HG02943 (cell line): ENCODE data around the gene B4GALNT2.
"Not testable (repeated sequence)": the region's sequence is repeated elsewhere in the genome, so short reads cannot be mapped to it uniquely, and the experiment has no call there.

Source experiments
- ATAC-seq: cut with Tn5 transposase; IDR thresholded peaks from one replicate; pipeline ENCODE4 v1.9.1; 2021; ENCODE audit warnings: mild to moderate bottlenecking, low read depth, moderate library complexity; ENCODE audit not compliant: unreplicated experiment

B4GALNT2 gene

GRCh38 chr17:49170711-49171110 is 38.1 kb downstream of the B4GALNT2 start:
- ATAC-seq: not testable (repeated sequence)

DNA sequence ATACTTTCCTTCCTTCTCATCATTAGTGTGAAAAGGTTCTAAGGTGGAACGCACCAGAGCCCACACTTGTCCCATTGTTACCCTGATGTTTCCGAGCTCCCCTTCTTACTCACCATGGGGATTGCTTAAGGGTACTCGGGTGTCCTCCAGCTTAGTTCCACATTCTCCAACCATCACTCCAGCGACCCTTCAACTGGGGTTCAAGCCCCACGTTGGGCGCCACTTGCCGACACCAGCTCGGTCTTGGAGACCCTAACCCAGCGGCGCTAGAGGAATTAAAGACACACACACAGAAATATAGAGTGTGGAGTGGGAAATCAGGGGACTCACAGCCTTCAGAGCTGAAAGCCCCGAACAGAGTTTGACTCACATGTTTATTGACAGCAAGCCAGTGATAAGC is 43.4 kb downstream of the B4GALNT2 start:
- not testable (repeated sequence) for ATAC-seq

DNA sequence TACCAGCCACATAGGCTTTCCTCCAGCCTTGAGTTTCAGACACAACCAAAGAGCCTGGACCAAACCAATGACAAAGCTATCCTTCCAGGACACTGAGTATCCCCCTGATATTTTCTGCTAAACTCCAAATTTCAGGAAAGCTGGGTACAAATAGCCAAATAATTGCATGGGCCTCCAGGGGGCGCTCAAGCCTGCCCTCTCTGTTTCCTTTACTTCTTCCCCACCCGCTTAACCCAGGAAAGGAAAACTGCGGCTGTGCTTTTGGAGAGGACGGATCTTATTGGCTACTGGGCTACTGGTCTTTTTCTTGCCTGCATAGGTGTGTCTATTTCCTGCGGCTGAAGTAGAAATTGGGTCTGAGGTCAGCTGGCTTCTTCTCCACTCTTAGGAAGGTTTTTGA is 47.7 kb downstream of the B4GALNT2 start:
- no peak for ATAC-seq

DNA sequence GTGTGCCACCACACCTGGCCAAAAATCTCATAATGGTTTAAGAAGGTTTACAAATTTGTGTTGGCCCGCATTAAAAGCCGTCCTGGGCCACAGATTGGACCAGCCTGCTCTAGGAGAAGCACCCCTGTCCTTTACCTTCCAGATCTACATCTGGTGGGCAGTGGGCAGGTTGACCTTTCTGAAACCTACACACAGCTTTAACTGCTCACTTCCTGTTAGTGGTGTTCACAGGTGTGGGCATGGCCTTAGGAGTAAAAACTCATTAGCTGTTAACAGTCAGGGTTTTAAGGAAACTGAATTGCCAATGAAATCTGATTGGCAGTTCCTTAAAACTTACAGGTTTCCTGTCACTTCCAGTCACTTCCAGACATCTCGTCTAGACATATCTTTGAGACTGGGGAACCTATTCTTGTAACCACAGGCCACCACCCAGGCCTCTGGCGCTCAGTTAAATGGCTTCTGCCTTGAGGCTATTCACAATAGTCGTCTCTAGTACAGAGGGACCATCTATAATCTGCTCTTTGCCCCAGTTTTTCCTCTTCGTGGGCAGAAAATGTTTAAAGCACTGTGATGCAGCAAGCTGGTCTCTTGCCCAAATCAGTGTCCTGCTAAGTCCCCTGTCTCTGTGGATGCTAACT is 48.5 kb downstream of the B4GALNT2 start:
- ATAC-seq: no peak

- ATAC-seq: no peak
These were observed 50.8 kb downstream of the B4GALNT2 start for GRCh38 chr17:49183341-49183740.

DNA sequence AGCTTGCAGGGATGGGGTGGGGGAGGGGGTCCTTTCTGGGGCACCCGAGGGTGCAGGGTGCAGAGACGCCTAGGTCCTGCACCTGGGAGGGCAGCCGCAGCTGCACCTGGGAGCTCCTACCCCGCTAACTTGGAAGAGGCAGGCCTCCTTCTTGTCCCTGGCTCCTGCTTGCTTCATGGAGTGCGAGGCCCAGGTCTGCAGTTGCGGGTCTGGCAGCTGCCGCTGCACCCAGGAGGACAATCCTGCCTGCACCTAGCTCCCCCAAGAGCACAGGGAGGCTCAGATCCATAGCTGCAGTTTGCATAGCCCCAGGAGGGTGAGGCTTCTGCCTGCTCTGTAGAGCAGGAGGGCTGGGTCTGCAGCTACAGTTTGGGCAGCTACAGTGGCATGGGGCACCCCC is 51.2 kb downstream of the B4GALNT2 start:
- ATAC-seq: no peak

DNA sequence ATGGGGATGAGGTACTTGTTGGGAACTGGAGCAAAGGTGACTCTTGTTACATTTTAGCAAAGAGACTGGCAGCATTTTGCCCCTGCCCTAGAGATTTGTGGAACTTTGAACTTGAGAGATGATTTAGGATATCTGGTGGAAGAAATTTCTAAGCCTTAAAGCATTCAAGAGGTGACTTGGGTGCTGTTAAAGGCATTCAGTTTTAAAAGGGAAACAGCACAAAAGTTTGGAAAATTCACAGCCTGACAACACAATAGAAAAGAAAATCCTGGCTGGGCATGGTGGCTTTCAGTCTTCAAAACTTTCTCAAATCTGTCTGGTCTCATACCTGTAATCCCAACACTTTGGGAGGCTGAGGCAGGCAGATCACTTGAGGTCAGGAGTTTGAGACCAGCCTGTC is 52.0 kb downstream of the B4GALNT2 start:
- ATAC-seq: not testable (repeated sequence)

GRCh38 chr17:49185381-49185780 is 52.8 kb downstream of the B4GALNT2 start:
- not testable (repeated sequence) for ATAC-seq

GRCh38 chr17:49187301-49187700 is 54.7 kb downstream of the B4GALNT2 start:
- ATAC-seq: no peak

DNA sequence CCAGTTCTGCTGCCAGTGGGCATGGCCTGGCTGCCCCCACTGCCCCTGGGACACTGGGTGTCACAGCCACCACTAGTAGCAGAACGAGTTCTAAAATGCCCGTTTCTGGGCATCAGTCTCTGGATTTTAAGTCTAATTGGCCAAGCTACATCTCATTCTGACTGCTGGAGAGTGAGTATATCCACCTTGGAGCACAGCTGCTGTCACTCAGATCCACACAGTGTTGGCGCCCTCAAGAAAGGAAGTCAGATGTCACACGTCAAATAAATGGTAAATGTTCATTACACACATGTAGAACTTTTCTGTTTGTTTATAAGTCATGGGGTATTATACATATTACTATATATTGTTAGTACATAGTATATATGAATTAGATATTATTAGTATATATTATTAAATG is 58.4 kb downstream of the B4GALNT2 start:
- ATAC-seq: no peak

- peak; percentile 11 for ATAC-seq
These were observed 58.9 kb downstream of the B4GALNT2 start for GRCh38 chr17:49191409-49191916.

GRCh38 chr17:49191917-49192741 is 59.6 kb downstream of the B4GALNT2 start:
- ATAC-seq: peak; percentile 55

DNA sequence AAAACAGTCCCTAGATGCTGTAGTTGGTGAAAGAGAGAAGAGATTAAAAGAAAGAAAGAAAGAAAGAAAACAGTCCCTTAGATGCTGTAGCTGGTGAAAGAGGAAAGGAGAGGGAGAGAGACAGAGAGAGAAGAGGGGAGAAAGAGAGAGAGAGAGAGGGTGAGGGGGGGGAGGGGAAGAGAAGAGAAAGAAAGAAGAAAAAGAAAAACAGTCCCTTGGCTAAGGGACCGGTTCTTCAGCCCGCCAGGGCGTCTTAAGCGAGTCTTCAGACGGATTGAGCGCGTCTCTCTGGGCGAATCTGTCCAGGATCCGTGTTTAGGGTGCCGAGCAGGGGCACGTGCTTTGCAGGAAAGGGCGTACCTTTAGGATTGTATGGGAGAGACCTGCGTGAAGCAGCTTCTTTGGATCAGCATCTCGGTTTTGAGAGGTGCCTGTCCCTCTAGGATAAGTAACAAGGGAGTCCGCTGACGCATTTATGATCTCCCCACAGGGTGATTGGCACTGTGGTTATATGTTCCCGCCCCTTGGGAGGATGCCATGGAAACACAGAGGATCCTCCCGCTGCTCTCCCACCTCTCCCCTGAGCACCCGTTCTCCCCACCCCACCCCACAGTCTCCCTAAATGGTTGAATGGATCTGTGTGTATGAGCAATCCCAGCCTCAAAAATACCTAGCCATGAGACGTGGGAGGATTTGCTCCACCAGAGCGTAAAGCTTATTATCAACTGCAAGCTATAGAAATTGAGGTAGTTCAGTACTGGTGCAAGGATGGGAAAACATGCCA is 61.1 kb downstream of the B4GALNT2 start:
- no peak for ATAC-seq

- no peak for ATAC-seq
These were observed 61.7 kb downstream of the B4GALNT2 start for GRCh38 chr17:49194297-49194607.

DNA sequence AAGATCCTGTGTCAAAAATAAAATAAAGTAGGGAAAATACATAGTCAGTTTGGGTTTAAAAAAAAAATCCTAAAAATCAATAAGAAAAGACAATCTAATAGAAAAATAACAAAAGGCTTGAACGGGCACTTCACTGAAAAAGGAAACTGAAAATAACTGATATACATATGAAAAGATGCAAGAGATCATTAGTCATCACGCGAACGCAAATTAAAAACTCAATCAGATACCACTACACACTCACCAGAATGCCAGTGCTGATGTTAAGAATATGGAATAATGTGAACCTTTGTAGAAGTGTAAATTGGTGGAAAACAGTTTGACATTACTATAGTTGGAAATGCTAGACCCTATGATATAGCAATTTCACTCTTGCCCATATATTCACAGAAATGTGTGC is 63.2 kb downstream of the B4GALNT2 start:
- ATAC-seq: no peak

GRCh38 chr17:49196520-49196919 is 64.0 kb downstream of the B4GALNT2 start:
- ATAC-seq: no peak

DNA sequence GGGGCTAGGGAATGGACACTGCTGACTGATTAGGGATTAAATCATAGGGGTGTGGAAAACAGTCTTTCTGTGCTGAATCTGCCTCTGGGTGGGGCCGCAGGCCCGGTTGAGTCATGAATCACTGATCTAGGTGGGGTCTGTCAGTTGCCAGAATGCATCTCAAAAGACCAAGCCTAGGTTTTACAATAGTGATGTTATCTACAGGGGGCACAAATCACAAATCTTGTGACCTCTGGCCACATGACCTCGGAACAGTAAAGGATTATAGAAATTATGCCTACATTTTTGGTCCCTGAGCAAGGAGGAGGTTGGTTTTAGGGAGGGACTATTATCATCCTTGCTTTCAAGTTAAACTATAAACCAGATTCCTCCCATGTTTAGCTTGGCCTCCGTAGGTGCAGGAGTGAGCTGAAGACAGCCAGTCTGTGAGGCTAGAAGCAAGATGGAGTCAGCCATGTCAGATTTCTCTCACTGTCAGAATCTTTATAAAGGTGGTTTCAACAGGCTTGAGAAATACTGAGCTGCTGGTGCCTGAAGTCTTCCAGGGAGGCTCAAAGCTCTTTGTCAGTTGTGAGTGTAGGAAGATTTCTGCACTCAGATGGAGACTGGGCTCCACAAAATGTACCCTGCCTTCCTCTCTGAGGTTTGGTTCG is 64.9 kb downstream of the B4GALNT2 start:
- no peak for ATAC-seq

- ATAC-seq: no peak
These were observed 65.6 kb downstream of the B4GALNT2 start for GRCh38 chr17:49198211-49198610.

DNA sequence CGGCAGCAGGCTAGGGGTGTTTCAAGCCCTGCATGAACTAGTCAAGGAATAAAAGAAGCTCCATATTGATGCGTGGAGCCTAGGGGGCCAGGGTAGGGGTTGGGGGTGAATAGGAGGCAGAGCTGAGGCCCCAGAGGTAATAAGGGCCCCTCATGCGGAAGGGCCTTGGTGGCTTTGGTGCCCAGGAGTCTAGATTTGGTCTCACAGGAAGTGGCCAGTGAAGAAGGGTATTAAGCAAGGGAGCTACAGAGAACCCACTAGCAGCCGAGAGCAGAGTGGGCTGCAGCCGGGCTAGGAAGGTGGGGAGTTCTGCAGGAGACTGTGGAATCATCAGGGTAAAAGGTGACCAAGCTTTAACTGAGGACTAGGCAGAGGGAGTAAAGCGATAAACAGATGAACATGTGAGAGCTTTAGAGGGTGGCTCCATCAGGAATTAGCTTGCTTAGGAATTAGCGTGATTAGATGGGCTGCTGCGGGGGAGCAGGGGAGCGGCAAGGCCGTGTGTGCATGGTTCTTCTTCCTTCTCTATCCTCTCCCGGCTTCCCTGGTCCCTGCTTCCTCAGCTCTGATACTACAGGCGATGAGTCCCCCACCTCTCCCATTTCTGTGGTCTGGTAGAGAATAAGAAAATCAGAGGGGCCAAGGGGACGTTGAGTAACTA is 68.0 kb downstream of the B4GALNT2 start:
- no peak for ATAC-seq

GRCh38 chr17:49201481-49201927 is 68.9 kb downstream of the B4GALNT2 start:
- no peak for ATAC-seq
